HL-60 (cell line): ENCODE data around the gene HNRNPR.

Experiments
- DNase-seq, 2 experiments: peaks; one replicate each; pipeline ENCODE4 v3.0.0-alpha.2; 2010 to 2020; ENCODE audit warnings: low read depth in 1 of 2, low spot score in 1 of 2
- H3K27ac ChIP-seq: fragments of 250-450 bp; sonication (Bioruptor Pico); replicated peaks from 2 replicates; pipeline ENCODE4 v1.5.1; 2020; ENCODE audit warnings: mild to moderate bottlenecking, moderate library complexity
- H3K27me3 ChIP-seq: fragments of 250-450 bp; sonication (Bioruptor Pico); 2 replicates; pipeline ENCODE4 v1.5.1; 2021; ENCODE audit warnings: mild to moderate bottlenecking, moderate library complexity; ENCODE audit not compliant: insufficient read depth, poor library complexity, severe bottlenecking
- H3K4me3 ChIP-seq: replicated peaks from 2 replicates; pipeline ENCODE4 v1.5.1; 2011; ENCODE audit warnings: mild to moderate bottlenecking, control low read depth, low read length; ENCODE audit not compliant: insufficient read depth
- GABPA ChIP-seq: IDR thresholded peaks from 2 replicates; pipeline ENCODE4 v1.6.1; 2012; ENCODE audit warnings: low read depth
- POLR2AphosphoS5 ChIP-seq: IDR thresholded peaks from 2 replicates; pipeline ENCODE4 v1.6.1; 2012; ENCODE audit warnings: low read depth
- SPI1 ChIP-seq: IDR thresholded peaks from 2 replicates; pipeline ENCODE4 v1.6.1; 2012; ENCODE audit warnings: low read depth, mild to moderate bottlenecking, borderline replicate concordance
- TF ChIP-seq, protein P1 (sequence below): IDR thresholded peaks from one replicate; pipeline ENCODE4 v1.5.1; 2011; ENCODE audit warnings: low read length, control low read depth, inconsistent platforms; ENCODE audit not compliant: insufficient read depth
- TF ChIP-seq, protein P2 (sequence below): IDR thresholded peaks from 2 replicates; pipeline ENCODE4 v1.6.1; 2012; ENCODE audit warnings: low read depth; ENCODE audit not compliant: insufficient replicate concordance

The HNRNPR gene

DNA sequence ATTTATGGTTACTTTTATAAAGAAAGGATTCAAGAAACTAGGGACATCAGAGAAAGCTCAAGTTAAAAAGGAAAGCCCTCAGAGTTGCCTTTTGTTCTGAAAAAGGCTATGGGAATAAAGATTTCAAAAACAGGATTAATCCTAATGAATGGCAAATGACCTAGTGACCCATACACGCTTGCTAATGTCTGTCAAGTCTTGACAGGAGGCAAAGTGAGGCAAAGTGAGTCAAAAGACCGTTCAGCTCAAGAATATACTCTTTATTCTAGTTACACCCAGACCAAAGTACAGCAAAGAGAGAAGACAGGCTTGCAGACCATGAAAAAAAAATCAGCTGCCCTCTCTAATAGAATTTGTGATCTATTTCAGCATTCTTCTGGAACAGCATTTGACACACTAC, 22.1 kb upstream of the HNRNPR start:
- Histone ChIP-seq H3K4me3 (no peak overlapping the region), H3K27me3 (no peaks in the 10 kb centered on the region)

DNA sequence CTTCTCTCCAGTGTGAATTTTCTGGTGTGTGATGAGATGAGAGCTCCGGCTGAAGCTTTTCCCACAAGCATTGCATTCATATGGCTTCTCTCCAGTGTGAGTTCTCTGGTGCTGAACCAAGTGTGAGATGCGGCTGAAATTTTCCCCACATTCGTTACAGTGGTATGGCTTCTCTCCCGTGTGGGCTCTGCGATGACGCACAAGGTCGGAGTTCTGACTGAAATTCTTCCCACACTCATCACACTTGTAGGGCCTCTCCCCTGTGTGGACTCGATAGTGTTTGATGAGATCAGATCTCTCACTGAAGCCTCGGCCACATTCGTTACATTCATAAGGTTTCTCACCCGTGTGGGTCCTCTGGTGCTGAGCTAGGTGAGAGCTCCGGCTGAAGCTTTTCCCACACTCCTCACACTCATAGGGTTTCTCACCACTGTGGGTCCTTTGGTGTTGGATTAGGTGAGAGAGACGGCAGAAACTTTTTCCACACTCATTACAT, 18.2 kb upstream of the HNRNPR start:
- H3K4me3 ChIP-seq = no peak overlapping the region
- H3K27ac ChIP-seq = no peak overlapping the region
- no peak for DNase-seq
- TF ChIP-seq, protein P1, sequence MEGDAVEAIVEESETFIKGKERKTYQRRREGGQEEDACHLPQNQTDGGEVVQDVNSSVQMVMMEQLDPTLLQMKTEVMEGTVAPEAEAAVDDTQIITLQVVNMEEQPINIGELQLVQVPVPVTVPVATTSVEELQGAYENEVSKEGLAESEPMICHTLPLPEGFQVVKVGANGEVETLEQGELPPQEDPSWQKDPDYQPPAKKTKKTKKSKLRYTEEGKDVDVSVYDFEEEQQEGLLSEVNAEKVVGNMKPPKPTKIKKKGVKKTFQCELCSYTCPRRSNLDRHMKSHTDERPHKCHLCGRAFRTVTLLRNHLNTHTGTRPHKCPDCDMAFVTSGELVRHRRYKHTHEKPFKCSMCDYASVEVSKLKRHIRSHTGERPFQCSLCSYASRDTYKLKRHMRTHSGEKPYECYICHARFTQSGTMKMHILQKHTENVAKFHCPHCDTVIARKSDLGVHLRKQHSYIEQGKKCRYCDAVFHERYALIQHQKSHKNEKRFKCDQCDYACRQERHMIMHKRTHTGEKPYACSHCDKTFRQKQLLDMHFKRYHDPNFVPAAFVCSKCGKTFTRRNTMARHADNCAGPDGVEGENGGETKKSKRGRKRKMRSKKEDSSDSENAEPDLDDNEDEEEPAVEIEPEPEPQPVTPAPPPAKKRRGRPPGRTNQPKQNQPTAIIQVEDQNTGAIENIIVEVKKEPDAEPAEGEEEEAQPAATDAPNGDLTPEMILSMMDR = no peak
- TF ChIP-seq POLR2AphosphoS5 (no peak), SPI1 (no peak), GABPA (no peak)
- TF ChIP-seq, protein P2, sequence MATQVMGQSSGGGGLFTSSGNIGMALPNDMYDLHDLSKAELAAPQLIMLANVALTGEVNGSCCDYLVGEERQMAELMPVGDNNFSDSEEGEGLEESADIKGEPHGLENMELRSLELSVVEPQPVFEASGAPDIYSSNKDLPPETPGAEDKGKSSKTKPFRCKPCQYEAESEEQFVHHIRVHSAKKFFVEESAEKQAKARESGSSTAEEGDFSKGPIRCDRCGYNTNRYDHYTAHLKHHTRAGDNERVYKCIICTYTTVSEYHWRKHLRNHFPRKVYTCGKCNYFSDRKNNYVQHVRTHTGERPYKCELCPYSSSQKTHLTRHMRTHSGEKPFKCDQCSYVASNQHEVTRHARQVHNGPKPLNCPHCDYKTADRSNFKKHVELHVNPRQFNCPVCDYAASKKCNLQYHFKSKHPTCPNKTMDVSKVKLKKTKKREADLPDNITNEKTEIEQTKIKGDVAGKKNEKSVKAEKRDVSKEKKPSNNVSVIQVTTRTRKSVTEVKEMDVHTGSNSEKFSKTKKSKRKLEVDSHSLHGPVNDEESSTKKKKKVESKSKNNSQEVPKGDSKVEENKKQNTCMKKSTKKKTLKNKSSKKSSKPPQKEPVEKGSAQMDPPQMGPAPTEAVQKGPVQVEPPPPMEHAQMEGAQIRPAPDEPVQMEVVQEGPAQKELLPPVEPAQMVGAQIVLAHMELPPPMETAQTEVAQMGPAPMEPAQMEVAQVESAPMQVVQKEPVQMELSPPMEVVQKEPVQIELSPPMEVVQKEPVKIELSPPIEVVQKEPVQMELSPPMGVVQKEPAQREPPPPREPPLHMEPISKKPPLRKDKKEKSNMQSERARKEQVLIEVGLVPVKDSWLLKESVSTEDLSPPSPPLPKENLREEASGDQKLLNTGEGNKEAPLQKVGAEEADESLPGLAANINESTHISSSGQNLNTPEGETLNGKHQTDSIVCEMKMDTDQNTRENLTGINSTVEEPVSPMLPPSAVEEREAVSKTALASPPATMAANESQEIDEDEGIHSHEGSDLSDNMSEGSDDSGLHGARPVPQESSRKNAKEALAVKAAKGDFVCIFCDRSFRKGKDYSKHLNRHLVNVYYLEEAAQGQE = no peak
- no peaks in the 10 kb centered on the region for H3K27me3 ChIP-seq

More for the DNA sequence above, 22.1 kb upstream of the HNRNPR start:
- H3K27ac ChIP-seq = no peak overlapping the region
- DNase-seq = no peak
- TF ChIP-seq, protein P1 = no peak
- TF ChIP-seq GABPA = no peak
- no peak for TF ChIP-seq SPI1
- no peak for TF ChIP-seq POLR2AphosphoS5
- TF ChIP-seq, protein P2 = no peak

DNA sequence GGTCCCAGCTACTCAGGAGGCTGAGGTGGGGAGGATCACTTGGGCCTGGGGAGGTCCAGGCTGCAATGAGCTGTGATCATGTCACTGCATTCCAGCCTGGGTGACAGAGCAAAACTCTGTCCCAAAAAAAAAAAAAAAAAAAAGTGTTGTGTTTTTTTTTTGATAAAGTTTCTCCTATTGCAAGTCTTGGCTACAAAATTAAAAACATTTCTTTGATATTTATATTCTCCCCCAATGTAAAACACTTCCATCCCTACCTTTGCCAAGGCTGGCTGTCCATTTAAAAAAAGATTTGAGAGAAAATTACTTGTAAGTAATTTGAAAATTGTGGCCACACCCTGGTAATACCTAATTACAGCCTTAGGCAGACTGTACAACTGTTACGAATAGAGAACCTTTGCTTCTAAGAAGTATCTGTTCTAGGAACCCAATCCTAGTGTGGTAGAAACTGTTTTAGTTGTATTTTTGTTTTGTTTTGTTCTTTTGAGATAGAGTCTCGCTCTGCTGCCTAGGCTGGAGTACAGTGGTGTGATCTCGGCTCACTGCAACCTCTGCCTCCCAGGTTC, 14.3 kb upstream of the HNRNPR start:
- Histone ChIP-seq H3K4me3 (no peak overlapping the region), H3K27me3 (no peaks in the 10 kb centered on the region), H3K27ac (no peak overlapping the region)
- no peak for TF ChIP-seq SPI1
- TF ChIP-seq GABPA = no peak
- TF ChIP-seq, protein P1 = no peak
- no peak for TF ChIP-seq POLR2AphosphoS5
- TF ChIP-seq, protein P2 = no peak
- no peak for DNase-seq
